ENCODE results near the gene CBX1. TPM values are rescaled to one million over a fixed set of nuclear protein-coding genes. Genes with fewer than 3 reads are reported as not detected.

CBX1 gene
- total RNA-seq, 4 donors from 2014 or later: 18.4 to 27.5 (median 22.3) TPM

DNA sequence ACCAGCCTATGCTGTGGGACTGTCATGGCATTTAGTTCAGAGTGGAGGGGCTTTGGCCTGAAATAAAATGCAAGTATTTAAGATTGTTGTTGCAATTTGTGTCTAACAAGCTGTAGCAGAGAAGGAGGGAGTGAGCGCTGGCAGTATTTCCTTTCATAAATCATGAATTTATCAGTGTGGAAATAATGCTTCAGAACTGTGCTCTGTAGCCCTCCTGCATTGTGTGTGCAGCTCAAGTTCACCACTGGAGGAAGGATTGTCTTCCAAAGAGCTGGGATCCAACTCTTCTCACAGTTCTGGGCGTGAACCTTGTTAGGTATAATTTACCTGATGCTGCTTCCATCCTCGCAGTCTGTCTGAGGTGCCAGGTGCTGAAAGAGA is 21.4 kb upstream of the CBX1 start:
- H3K4me3 ChIP-seq: no peak overlapping the region
- 79% methylated on average over 3 of the region's 3 CpGs for WGBS
- no peak overlapping the region for H3K27ac ChIP-seq
- no peaks in the 10 kb centered on the region for H3K9me3 ChIP-seq
- no peak for DNase-seq (ENCODE audit: low spot score in 2 of 2)
- H3K27me3 ChIP-seq: no peaks in the 10 kb centered on the region
- H3K4me1 ChIP-seq: peaks cover 9% of the 10 kb centered on the region
- peaks cover 73% of the 10 kb centered on the region for H3K36me3 ChIP-seq
- TF ChIP-seq EP300 (IDR thresholded peaks at IDR 0.05) (no peak), POLR2A (IDR thresholded peaks at IDR 0.05) (no peak), POLR2AphosphoS5 (IDR thresholded peaks at IDR 0.05) (no peak)
- TF ChIP-seq, protein P1, sequence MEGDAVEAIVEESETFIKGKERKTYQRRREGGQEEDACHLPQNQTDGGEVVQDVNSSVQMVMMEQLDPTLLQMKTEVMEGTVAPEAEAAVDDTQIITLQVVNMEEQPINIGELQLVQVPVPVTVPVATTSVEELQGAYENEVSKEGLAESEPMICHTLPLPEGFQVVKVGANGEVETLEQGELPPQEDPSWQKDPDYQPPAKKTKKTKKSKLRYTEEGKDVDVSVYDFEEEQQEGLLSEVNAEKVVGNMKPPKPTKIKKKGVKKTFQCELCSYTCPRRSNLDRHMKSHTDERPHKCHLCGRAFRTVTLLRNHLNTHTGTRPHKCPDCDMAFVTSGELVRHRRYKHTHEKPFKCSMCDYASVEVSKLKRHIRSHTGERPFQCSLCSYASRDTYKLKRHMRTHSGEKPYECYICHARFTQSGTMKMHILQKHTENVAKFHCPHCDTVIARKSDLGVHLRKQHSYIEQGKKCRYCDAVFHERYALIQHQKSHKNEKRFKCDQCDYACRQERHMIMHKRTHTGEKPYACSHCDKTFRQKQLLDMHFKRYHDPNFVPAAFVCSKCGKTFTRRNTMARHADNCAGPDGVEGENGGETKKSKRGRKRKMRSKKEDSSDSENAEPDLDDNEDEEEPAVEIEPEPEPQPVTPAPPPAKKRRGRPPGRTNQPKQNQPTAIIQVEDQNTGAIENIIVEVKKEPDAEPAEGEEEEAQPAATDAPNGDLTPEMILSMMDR (IDR thresholded peaks at IDR 0.05): no peak

DNA sequence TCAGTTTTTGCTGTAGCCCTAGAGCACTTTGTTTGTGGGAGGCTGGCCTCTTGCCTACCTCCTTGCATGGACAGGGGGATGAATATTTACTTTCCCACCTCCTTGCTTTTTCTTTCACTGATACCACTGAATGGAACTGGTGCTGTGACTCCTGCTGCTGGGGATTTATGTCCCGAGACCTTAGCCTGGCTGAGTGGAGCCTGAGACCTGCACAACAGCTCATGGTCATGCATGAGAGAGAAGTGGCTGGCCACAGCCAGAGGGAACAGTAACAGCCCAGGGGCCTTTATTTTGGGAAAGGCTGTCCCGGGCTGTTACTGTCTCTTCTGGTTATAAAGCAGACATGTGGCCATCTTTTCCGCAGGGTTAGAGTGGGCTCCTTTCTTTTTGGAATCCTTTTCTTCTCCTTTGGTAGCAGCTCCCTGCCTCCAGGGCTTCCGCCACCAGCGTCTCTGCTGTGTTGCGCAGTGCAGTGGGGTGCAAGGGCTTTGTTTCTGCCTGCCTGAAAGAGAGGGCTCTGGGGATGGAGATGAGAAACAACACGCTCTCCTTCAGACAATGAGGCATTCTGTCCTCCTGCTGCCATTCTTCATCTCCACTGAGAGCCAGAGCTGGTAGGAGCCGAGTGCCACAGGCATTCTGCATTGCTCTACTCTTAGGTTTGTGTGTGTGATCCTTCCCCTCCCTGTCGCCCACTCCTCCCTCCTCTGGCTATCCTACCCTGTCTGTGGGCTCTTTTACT is 20.8 kb upstream of the CBX1 start:
- DNase-seq (ENCODE audit: low spot score in 2 of 2): no peak
- 61% methylated on average over 8 of the region's 9 CpGs for WGBS
- H3K4me3 ChIP-seq: no peak overlapping the region

DNA sequence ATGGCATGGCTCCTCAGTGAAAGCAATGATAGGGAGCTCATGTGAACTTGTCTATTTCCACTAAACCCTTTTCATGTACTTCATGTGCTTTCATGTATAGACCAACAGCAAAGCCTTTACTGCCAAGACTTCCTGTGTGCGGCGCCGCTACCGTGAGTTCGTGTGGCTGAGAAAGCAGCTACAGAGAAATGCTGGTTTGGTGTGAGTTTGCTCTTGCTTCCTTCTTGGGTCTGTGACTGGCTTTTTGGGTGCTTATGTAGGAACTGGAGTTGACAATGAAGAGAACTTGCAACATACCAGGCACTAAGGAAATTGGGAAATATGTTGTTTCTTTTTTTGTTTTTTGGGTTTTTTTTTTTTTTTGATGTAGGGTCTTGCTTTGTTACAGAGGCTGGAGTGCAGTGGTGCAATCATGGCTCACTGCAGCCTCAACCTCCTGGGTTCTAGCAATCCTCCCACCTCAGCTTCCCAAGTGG is 12.0 kb upstream of the CBX1 start:
- no peaks in the 10 kb centered on the region for H3K9me3 ChIP-seq
- H3K4me1 ChIP-seq: peaks cover 19% of the 10 kb centered on the region
- H3K27me3 ChIP-seq: no peaks in the 10 kb centered on the region
- WGBS: 90% methylated on average over 5 of the region's 5 CpGs
- DNase-seq (ENCODE audit: low spot score in 2 of 2): no peak
- TF ChIP-seq EP300 (IDR thresholded peaks at IDR 0.05): no peak
- no peak for TF ChIP-seq POLR2A (IDR thresholded peaks at IDR 0.05)
- TF ChIP-seq POLR2AphosphoS5 (IDR thresholded peaks at IDR 0.05): no peak
- TF ChIP-seq, protein P1 (IDR thresholded peaks at IDR 0.05): no peak
- no peak overlapping the region for H3K27ac ChIP-seq
- H3K36me3 ChIP-seq: peaks cover 46% of the 10 kb centered on the region
- no peak overlapping the region for H3K4me3 ChIP-seq

More for the DNA sequence above, 20.8 kb upstream of the CBX1 start:
- TF ChIP-seq POLR2A (IDR thresholded peaks at IDR 0.05) (no peak), POLR2AphosphoS5 (IDR thresholded peaks at IDR 0.05) (no peak), EP300 (IDR thresholded peaks at IDR 0.05) (no peak)
- TF ChIP-seq, protein P1 (IDR thresholded peaks at IDR 0.05): no peak
- Histone ChIP-seq H3K36me3 (peaks cover 74% of the 10 kb centered on the region), H3K4me1 (peaks cover 3% of the 10 kb centered on the region), H3K9me3 (no peaks in the 10 kb centered on the region), H3K27me3 (no peaks in the 10 kb centered on the region), H3K27ac (no peak overlapping the region)

DNA sequence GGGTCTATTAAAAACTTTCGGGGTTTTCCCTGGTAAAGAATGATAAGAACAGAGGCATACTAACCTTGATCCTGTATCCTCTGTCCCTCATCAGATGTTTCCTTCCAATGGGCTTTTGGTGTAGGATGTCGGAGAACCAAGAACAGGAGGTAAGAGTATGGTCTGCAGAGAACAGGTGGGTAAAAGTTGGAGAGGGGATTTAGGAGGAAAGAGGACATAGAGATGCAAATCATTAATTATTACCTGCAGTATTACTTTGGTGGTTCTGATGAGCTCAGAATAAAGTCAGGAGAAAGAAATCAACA is 10.6 kb upstream of the CBX1 start:
- 75% methylated on average over 2 of the region's 2 CpGs for WGBS
- DNase-seq (ENCODE audit: low spot score in 2 of 2): no peak
- Histone ChIP-seq H3K9me3 (no peaks in the 10 kb centered on the region), H3K4me1 (peaks cover 24% of the 10 kb centered on the region), H3K4me3 (no peak overlapping the region), H3K27ac (no peak overlapping the region), H3K36me3 (peaks cover 38% of the 10 kb centered on the region), H3K27me3 (no peaks in the 10 kb centered on the region)
- no peak for TF ChIP-seq POLR2AphosphoS5 (IDR thresholded peaks at IDR 0.05)
- no peak for TF ChIP-seq EP300 (IDR thresholded peaks at IDR 0.05)
- no peak for TF ChIP-seq POLR2A (IDR thresholded peaks at IDR 0.05)
- TF ChIP-seq, protein P1 (IDR thresholded peaks at IDR 0.05): no peak

DNA sequence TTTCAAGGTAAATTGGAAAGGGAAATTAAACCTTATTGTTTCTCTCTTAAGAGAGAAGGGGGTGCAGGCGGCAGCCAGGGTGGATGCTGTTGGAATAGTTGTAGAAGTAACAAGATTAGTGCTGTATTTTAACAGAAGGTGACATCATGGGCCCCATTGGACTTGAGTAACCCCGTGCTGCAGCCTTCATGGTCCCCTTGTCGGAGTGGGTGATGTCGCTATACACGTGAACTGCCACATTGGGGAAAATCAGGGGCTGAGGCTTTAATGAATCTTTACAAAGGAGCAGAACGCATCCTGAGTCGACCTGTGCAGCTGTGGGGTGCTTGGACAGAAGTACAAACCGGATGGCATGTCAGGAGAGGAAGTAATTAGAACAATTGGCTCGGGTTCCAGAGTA is 9.5 kb upstream of the CBX1 start:
- Histone ChIP-seq H3K27me3 (no peaks in the 10 kb centered on the region), H3K36me3 (peaks cover 26% of the 10 kb centered on the region), H3K9me3 (no peaks in the 10 kb centered on the region), H3K4me3 (no peak overlapping the region), H3K4me1 (peaks cover 27% of the 10 kb centered on the region), H3K27ac (no peak overlapping the region)
- 69% methylated on average over 9 of the region's 9 CpGs for WGBS
- DNase-seq (ENCODE audit: low spot score in 2 of 2): no peak
- TF ChIP-seq, protein P1 (IDR thresholded peaks at IDR 0.05): no peak
- no peak for TF ChIP-seq POLR2A (IDR thresholded peaks at IDR 0.05)
- TF ChIP-seq EP300 (IDR thresholded peaks at IDR 0.05): no peak
- no peak for TF ChIP-seq POLR2AphosphoS5 (IDR thresholded peaks at IDR 0.05)

Measured in suprapubic skin (tissue), 4 donors.